HG03520 (cell line): ENCODE measurements around the gene KRT8.
"Not testable (repeated sequence)": the region's sequence is repeated elsewhere in the genome, so short reads cannot be mapped to it uniquely, and the experiment has no call there.

Experiments used
- ATAC-seq: cut with Tn5 transposase; IDR thresholded peaks from one replicate; pipeline ENCODE4 v1.9.1; 2021; ENCODE audit warnings: mild to moderate bottlenecking, moderate library complexity; ENCODE audit not compliant: unreplicated experiment

KRT8 gene

GRCh38 chr12:52876372-52876771, 28.5 kb downstream of the KRT8 start:
- ATAC-seq: no peak

- no peak for ATAC-seq
Measured at GRCh38 chr12:52874573-52875435, 30.1 kb downstream of the KRT8 start.

- ATAC-seq: no peak
Measured at GRCh38 chr12:52873832-52874572, 30.9 kb downstream of the KRT8 start.

GRCh38 chr12:52873513-52873831, 31.4 kb downstream of the KRT8 start:
- ATAC-seq: no peak

GRCh38 chr12:52872644-52873389, 32.1 kb downstream of the KRT8 start:
- no peak for ATAC-seq

GRCh38 chr12:52871291-52872039, 33.4 kb downstream of the KRT8 start:
- ATAC-seq: no peak

- ATAC-seq: no peak
Measured at GRCh38 chr12:52870361-52871290, 34.2 kb downstream of the KRT8 start.

- ATAC-seq: no peak
Measured at GRCh38 chr12:52867642-52868041, 37.2 kb downstream of the KRT8 start.

GRCh38 chr12:52867152-52867551, 37.7 kb downstream of the KRT8 start:
- ATAC-seq: no peak

- ATAC-seq: no peak
Measured at GRCh38 chr12:52865090-52865944, 39.6 kb downstream of the KRT8 start.

GRCh38 chr12:52862023-52862422, 42.9 kb downstream of the KRT8 start:
- no peak for ATAC-seq

- no peak for ATAC-seq
Measured at GRCh38 chr12:52861511-52861910, 43.4 kb downstream of the KRT8 start.

GRCh38 chr12:52860102-52860823, 44.6 kb downstream of the KRT8 start:
- ATAC-seq: no peak

- ATAC-seq: no peak
Measured at GRCh38 chr12:52857500-52857899, 47.4 kb downstream of the KRT8 start.

GRCh38 chr12:52856787-52857186, 48.1 kb downstream of the KRT8 start:
- ATAC-seq: no peak

GRCh38 chr12:52856077-52856476, 48.8 kb downstream of the KRT8 start:
- not testable (repeated sequence) for ATAC-seq

GRCh38 chr12:52851787-52852186, 53.1 kb downstream of the KRT8 start:
- ATAC-seq: no peak

- no peak for ATAC-seq
Measured at GRCh38 chr12:52850681-52851080, 54.2 kb downstream of the KRT8 start.
